Loucy (cell line): ENCODE data around the gene RNASET2.

Experiments
- H2AFZ ChIP-seq: fragments of 200-600 bp; sonication (generic); 2 replicates; pipeline ENCODE4 v1.6.0; 2016; ENCODE audit warnings: antibody characterized with exemption, mild to moderate bottlenecking, low read length, moderate library complexity
- H3F3A ChIP-seq: fragments of 200-600 bp; 2 replicates; pipeline ENCODE4 v1.6.0; 2016; ENCODE audit warnings: antibody characterized with exemption, low read depth, mild to moderate bottlenecking
- H3K27me3 ChIP-seq: fragments of 200-600 bp; sonication (generic); 2 replicates; pipeline ENCODE4 v1.6.1; 2014; ENCODE audit warnings: low read length, mild to moderate bottlenecking; ENCODE audit not compliant: insufficient read depth, poor library complexity, severe bottlenecking
- H3K36me3 ChIP-seq: fragments of 200-600 bp; sonication (generic); 2 replicates; pipeline ENCODE4 v1.6.1; 2016; ENCODE audit warnings: low read length; ENCODE audit not compliant: insufficient read depth
- H3K4me1 ChIP-seq: fragments of 200-600 bp; sonication (generic); 2 replicates; pipeline ENCODE4 v1.5.1; 2014; ENCODE audit warnings: low read length, mild to moderate bottlenecking; ENCODE audit not compliant: insufficient read depth, poor library complexity, severe bottlenecking
- H3K4me2 ChIP-seq: fragments of 200-600 bp; sonication (generic); 2 replicates; pipeline ENCODE4 v1.6.0; 2014; ENCODE audit warnings: antibody characterized with exemption, low read length, low read depth, mild to moderate bottlenecking; ENCODE audit not compliant: poor library complexity, severe bottlenecking
- H3K4me3 ChIP-seq: fragments of 200-600 bp; sonication (generic); 2 replicates; pipeline ENCODE4 v1.5.1; 2014; ENCODE audit warnings: low read length, mild to moderate bottlenecking, mixed read lengths; ENCODE audit not compliant: poor library complexity, severe bottlenecking
- H3K79me2 ChIP-seq: fragments of 200-600 bp; sonication (generic); 2 replicates; pipeline ENCODE4 v1.6.1; 2014; ENCODE audit warnings: low read length; ENCODE audit not compliant: insufficient read depth
- H3K9ac ChIP-seq: fragments of 200-600 bp; sonication (generic); 2 replicates; pipeline ENCODE4 v1.6.0; 2014; ENCODE audit warnings: mild to moderate bottlenecking, low read depth, low read length, moderate library complexity; ENCODE audit not compliant: poor library complexity, severe bottlenecking
- H3K9me2 ChIP-seq: fragments of 200-600 bp; sonication (generic); replicated peaks from 2 replicates; pipeline ENCODE4 v1.6.1; 2016; ENCODE audit warnings: low read depth, low read length, mixed read lengths
- H3K9me3 ChIP-seq: fragments of 200-600 bp; sonication (generic); 2 replicates; pipeline ENCODE4 v1.6.1; 2014; ENCODE audit warnings: mild to moderate bottlenecking, antibody characterized with exemption, low read length, low read depth; ENCODE audit not compliant: insufficient read depth
- H4K20me1 ChIP-seq: fragments of 200-600 bp; sonication (generic); 2 replicates; pipeline ENCODE4 v1.6.0; 2014; ENCODE audit warnings: antibody characterized with exemption, low read length, mild to moderate bottlenecking; ENCODE audit not compliant: insufficient read depth, poor library complexity, severe bottlenecking
- CTCF ChIP-seq: fragments of 200-600 bp; sonication (generic); conservative IDR thresholded peaks from 2 replicates; pipeline ENCODE4 v1.5.1; 2014; ENCODE audit warnings: mild to moderate bottlenecking, antibody characterized with exemption, low read length
- EZH2phosphoT487 ChIP-seq: fragments of 200-600 bp; IDR thresholded peaks from 2 replicates; pipeline ENCODE4 v1.6.1; 2018; ENCODE audit warnings: antibody characterized with exemption, mild to moderate bottlenecking, moderate library complexity, borderline replicate concordance

RNASET2 gene

GRCh38 chr6:166910601-166911000 is 45.7 kb downstream of the RNASET2 start:
- H3K36me3 ChIP-seq = no peaks in the 10 kb centered on the region
- no peaks in the 10 kb centered on the region for H3K27me3 ChIP-seq
- H3K9ac ChIP-seq = no peak overlapping the region
- H3K9me2 ChIP-seq = no peaks in the 10 kb centered on the region
- no peak overlapping the region for H3K4me3 ChIP-seq
- H3K79me2 ChIP-seq = no peaks in the 10 kb centered on the region
- H3K4me2 ChIP-seq = no peak overlapping the region
- TF ChIP-seq CTCF (no peak), EZH2phosphoT487 (no peak)
- H2AFZ ChIP-seq = no peak overlapping the region
- no peaks in the 10 kb centered on the region for H3F3A ChIP-seq
- H3K4me1 ChIP-seq = no peaks in the 10 kb centered on the region
- H3K9me3 ChIP-seq = no peaks in the 10 kb centered on the region
- H4K20me1 ChIP-seq = no peaks in the 10 kb centered on the region

- Histone ChIP-seq H3K9me2 (no peaks in the 10 kb centered on the region), H3F3A (no peaks in the 10 kb centered on the region), H3K4me3 (no peak overlapping the region), H3K36me3 (no peaks in the 10 kb centered on the region), H4K20me1 (no peaks in the 10 kb centered on the region), H3K9ac (no peak overlapping the region), H3K4me1 (no peaks in the 10 kb centered on the region), H2AFZ (no peak overlapping the region), H3K79me2 (no peaks in the 10 kb centered on the region), H3K27me3 (no peaks in the 10 kb centered on the region), H3K4me2 (no peak overlapping the region), H3K9me3 (no peaks in the 10 kb centered on the region)
- TF ChIP-seq EZH2phosphoT487 = no peak
- TF ChIP-seq CTCF = no peak
Observed at GRCh38 chr6:166908811-166909210, 47.5 kb downstream of the RNASET2 start.

- Histone ChIP-seq H3K4me2 (no peak overlapping the region), H2AFZ (no peak overlapping the region), H3K79me2 (no peaks in the 10 kb centered on the region), H4K20me1 (no peaks in the 10 kb centered on the region), H3K9me2 (no peaks in the 10 kb centered on the region), H3K9ac (no peak overlapping the region), H3F3A (no peaks in the 10 kb centered on the region), H3K27me3 (no peaks in the 10 kb centered on the region), H3K36me3 (no peaks in the 10 kb centered on the region), H3K4me3 (no peak overlapping the region), H3K9me3 (no peaks in the 10 kb centered on the region), H3K4me1 (no peaks in the 10 kb centered on the region)
- TF ChIP-seq CTCF = no peak
- TF ChIP-seq EZH2phosphoT487 = no peak
Observed at GRCh38 chr6:166907871-166908806, 48.2 kb downstream of the RNASET2 start.
